HG02970 (cell line): ENCODE data around the gene BICRAL.
"Not testable (repeated sequence)": the region's sequence is repeated elsewhere in the genome, so short reads cannot be mapped to it uniquely, and the experiment has no call there.

Source experiments
- ATAC-seq: cut with Tn5 transposase; IDR thresholded peaks from one replicate; pipeline ENCODE4 v1.9.1; 2021; ENCODE audit warnings: mild to moderate bottlenecking, moderate library complexity, moderate number of reproducible peaks; ENCODE audit not compliant: unreplicated experiment, low FRiP score

The BICRAL gene

GRCh38 chr6:42890311-42891198, 108.7 kb downstream of the BICRAL start:
- peak; percentile 80 for ATAC-seq

- ATAC-seq = no peak
These were observed 109.4 kb downstream of the BICRAL start for GRCh38 chr6:42891199-42891722.

- not testable (repeated sequence) for ATAC-seq
These were observed 112.4 kb downstream of the BICRAL start for GRCh38 chr6:42894041-42894828.

- ATAC-seq = no peak
These were observed 114.4 kb downstream of the BICRAL start for GRCh38 chr6:42896178-42896719.

GRCh38 chr6:42898891-42899361, 117.1 kb downstream of the BICRAL start:
- no peak for ATAC-seq

GRCh38 chr6:42899871-42900270, 118.0 kb downstream of the BICRAL start:
- ATAC-seq = no peak

GRCh38 chr6:42901538-42901957, 119.7 kb downstream of the BICRAL start:
- peak; percentile 58 for ATAC-seq

GRCh38 chr6:42902429-42903263, 120.8 kb downstream of the BICRAL start:
- ATAC-seq = not testable (repeated sequence)

GRCh38 chr6:42904467-42904866, 122.6 kb downstream of the BICRAL start:
- ATAC-seq = no peak

GRCh38 chr6:42907336-42907735, 125.5 kb downstream of the BICRAL start:
- ATAC-seq = no peak

- no peak for ATAC-seq
These were observed 128.0 kb downstream of the BICRAL start for GRCh38 chr6:42909835-42910234.

- no peak for ATAC-seq
These were observed 129.5 kb downstream of the BICRAL start for GRCh38 chr6:42911171-42912021.

- no peak for ATAC-seq
These were observed 132.7 kb downstream of the BICRAL start for GRCh38 chr6:42914546-42914945.

GRCh38 chr6:42915732-42916131, 133.9 kb downstream of the BICRAL start, which contains the start of gene PTCRA:
TSS of gene PTCRA (plus strand) at chr6:42916053. CDS start at chr6:42916070, 17 bp downstream.
- ATAC-seq = no peak

- ATAC-seq = no peak
These were observed 134.4 kb downstream of the BICRAL start for GRCh38 chr6:42916288-42916687.
